ENCODE measurements around the gene KIF6.

GRCh38 chr6:39567091-39567490, 158.1 kb downstream of the KIF6 start:
- TF ChIP-seq GATA2 (IDR thresholded peaks at IDR 0.05; ENCODE audit: low read depth, low read length), result no peak
- no peak for TF ChIP-seq GATA3 (IDR thresholded peaks at IDR 0.05; ENCODE audit: low read depth, low read length)

All from SH-SY5Y (cell line).